Measurements from ENCODE around the gene LAMC3.

The LAMC3 gene

GRCh38 chr9:131008909-131009618 lies at the start of gene LAMC3:
TSS of gene LAMC3 (plus strand) at chr9:131009174. CDS start at chr9:131009215, 41 bp downstream.
- no peak for DNase-seq (ENCODE audit: low read depth in 4 of 4, low spot score in 1 of 4)

GRCh38 chr9:130959809-130960334 lies 49.1 kb upstream of the LAMC3 start:
- DNase-seq (ENCODE audit: low read depth in 4 of 4, low spot score in 1 of 4): no peak

GRCh38 chr9:130960522-130961378 lies 48.2 kb upstream of the LAMC3 start:
- DNase-seq (ENCODE audit: low read depth in 4 of 4, low spot score in 1 of 4): no peak

GRCh38 chr9:130961511-130962300 lies 47.3 kb upstream of the LAMC3 start:
- no peak for DNase-seq (ENCODE audit: low read depth in 4 of 4, low spot score in 1 of 4)

- no peak for DNase-seq (ENCODE audit: low read depth in 4 of 4, low spot score in 1 of 4)
Measured at GRCh38 chr9:130962418-130963316, 46.3 kb upstream of the LAMC3 start.

- DNase-seq (ENCODE audit: low read depth in 4 of 4, low spot score in 1 of 4): no peak
Measured at GRCh38 chr9:130963337-130963908, 45.6 kb upstream of the LAMC3 start.

GRCh38 chr9:130963916-130964315 lies 45.1 kb upstream of the LAMC3 start:
- DNase-seq (ENCODE audit: low read depth in 4 of 4, low spot score in 1 of 4): no peak

DNA sequence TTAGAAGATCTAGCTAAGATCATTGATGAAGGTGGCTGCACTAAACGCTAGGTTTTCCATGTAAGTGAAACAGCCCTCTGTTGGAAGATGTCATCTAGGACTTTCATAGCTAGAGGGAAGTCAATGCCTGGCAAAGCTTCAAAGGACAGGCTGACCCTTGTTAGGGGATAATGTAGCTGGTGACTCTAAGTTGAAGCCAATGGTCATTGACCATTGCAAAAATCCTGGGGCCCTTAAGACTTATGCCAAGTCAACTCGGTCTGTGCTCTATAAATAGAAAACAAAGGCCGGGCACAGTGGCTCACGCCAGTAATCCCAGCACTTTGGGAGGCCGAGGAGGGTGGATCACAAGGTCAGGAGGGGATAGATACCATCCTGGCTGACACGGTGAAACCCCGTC lies 43.3 kb upstream of the LAMC3 start:
- no peak for DNase-seq (ENCODE audit: low read depth in 4 of 4, low spot score in 1 of 4)

DNA sequence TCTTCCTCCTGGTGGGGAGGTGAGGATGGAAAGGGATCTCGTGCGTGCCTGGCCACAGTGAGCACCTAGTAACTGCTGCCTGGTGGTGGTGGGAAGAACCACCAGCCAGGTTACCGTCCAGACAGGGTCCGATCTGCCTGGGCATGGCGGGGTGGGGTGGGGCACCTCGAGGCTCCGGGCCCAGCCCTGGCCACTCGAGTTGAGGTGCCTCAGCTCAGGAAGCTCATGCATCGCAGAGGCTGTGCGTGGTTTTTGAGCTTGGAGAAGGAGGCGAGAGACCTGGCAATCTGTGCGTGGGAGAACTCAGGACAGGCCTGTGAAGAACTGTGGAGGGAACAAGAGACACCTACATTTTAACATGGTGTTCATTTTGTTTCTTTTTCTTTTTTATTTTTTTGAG lies 38.9 kb upstream of the LAMC3 start:
- no peak for DNase-seq (ENCODE audit: low read depth in 4 of 4, low spot score in 1 of 4)

GRCh38 chr9:130970855-130971254 lies 38.1 kb upstream of the LAMC3 start:
- no peak for DNase-seq (ENCODE audit: low read depth in 4 of 4, low spot score in 1 of 4)

DNA sequence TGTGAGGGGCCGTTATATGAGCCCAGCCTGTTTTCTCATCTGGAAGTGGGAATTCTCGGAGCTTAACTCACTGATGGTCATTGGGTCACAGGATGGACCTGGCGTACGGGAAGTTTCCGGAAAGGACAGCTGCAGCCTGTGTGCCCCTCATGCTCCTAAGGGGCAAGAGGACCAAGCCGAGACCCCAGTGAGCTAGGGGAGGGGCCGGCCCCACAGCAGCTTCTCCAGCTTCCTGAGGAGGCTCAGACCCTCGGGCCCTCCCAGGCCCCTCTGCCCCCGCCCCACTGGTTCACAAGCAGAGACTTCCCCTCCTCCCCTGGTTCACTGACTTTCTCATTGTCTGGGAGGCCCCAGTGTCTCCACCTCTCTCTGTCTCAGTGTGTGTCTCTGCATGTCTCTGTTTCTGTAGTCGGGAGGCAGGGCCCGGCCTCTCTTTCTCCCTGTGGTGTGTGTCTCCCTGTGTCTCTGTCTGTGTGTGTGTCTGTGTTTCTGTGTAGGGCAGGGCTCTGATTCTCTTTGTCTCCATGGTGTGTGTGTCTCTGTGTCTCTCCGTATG lies 37.6 kb upstream of the LAMC3 start:
- no peak for DNase-seq (ENCODE audit: low read depth in 4 of 4, low spot score in 1 of 4)

DNA sequence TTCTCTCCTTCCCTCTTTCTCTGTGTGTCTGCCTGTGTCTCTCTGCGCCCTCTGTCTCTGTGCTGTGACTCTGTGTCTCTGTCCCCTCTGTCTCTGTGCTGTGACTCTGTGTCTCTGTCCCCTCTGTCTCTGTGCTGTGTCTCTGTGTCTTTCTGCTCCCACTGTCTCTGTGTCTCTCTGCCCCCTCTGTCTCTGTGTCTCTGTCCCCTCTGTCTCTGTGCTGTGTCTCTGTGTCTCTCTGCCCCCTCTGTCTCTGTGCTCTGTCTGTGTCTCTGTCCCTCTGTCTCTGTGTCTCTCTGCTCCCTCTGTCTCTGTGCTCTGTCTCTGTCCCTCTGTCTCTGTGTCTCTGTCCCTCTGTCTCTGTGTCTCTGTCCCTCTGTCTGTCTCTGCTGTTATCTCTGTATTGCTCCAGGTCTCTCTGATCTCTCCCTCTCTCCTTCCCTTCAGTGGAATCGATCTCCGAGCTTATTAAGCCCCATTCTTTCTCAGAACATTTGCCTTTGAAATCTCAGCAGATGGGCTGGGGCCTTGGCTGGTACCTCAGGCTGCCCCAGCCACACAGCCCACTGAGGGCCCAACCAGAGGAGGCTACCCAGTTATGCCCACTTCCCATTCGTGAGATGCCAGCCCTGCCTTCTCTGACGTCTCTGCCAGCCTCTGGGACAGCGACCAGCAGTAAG lies 36.6 kb upstream of the LAMC3 start:
- no peak for DNase-seq (ENCODE audit: low read depth in 4 of 4, low spot score in 1 of 4)

GRCh38 chr9:130972957-130973685 lies 35.9 kb upstream of the LAMC3 start:
- DNase-seq (ENCODE audit: low read depth in 4 of 4, low spot score in 1 of 4): no peak

- DNase-seq (ENCODE audit: low read depth in 4 of 4, low spot score in 1 of 4): no peak
Measured at GRCh38 chr9:130973686-130974281, 35.2 kb upstream of the LAMC3 start.

DNA sequence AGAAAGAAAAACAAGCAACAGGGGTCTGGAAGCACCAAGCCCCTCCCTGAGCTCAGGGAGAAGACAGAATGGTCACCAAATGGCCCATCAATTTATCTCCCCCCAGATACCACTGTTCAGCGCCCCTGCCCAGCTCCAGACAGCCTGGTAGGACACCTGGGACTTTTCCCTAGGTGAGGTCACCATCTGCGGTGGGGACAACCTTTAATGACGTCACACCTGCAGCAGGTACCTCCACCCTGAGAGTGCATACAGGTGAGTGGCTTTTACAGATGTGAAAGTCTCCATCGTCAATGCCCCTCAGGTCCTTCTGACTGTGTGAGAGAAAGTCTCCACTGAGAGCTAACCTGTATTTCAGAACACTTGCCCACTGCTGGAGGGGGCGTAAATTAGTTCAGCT lies 34.3 kb upstream of the LAMC3 start:
- no peak for DNase-seq (ENCODE audit: low read depth in 4 of 4, low spot score in 1 of 4)

GRCh38 chr9:130975156-130975555 lies 33.8 kb upstream of the LAMC3 start:
- DNase-seq (ENCODE audit: low read depth in 4 of 4, low spot score in 1 of 4): no peak

- no peak for DNase-seq (ENCODE audit: low read depth in 4 of 4, low spot score in 1 of 4)
Measured at GRCh38 chr9:130975932-130976841, 32.8 kb upstream of the LAMC3 start.
